Measurements from ENCODE around the gene RPS3. TPM values are rescaled to one million over a fixed set of nuclear protein-coding genes. Genes with fewer than 3 reads are reported as not detected.

The RPS3 gene
- total RNA-seq, 2 donors from 2014 or later, result 2,923 to 3,877 TPM

DNA sequence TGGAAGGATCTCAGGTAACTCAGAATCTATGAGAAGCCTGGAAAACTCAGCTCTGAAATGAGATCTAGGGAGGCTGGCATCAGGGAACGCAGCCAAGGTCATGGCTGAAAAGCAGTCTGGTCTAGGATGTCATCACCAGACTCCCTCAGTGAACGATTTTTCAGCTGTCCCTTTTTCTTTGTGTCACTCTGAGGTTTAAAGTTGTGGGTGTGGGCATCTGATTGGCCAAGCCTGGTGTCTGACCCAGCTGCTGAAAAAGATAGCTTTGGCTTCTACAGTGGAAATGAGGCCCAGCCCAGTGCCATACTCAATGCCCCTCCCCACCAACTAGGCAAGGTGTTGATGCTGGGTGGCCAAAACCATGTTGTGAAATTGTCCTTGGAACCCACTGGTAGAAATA lies 14.5 kb downstream of the RPS3 start:
- H3K9me3 Mint-ChIP-seq, result peaks cover 1% of the 10 kb centered on the region
- 93 to 100% methylated on average over 1 to 2 of the region's 2 CpGs for WGBS, 2 experiments (ENCODE audit: insufficient coverage in 1 of 2, insufficient read length in 1 of 2)
- no peaks in the 10 kb centered on the region for H3K27me3 Mint-ChIP-seq (ENCODE audit: insufficient read depth)
- Histone ChIP-seq H3K36me3 (ENCODE audit: control insufficient read depth, insufficient read depth, low read length) (peaks cover 41% of the 10 kb centered on the region), H3K27me3 (ENCODE audit: control insufficient read depth, insufficient read depth, low read length, poor library complexity, severe bottlenecking) (no peaks in the 10 kb centered on the region), H3K4me1 (ENCODE audit: control insufficient read depth, insufficient read depth, low read length) (no peaks in the 10 kb centered on the region), H3K27ac (ENCODE audit: low read depth, low read length) (no peak overlapping the region), H3K4me3 (ENCODE audit: low read length) (no peak overlapping the region), H3K9ac (ENCODE audit: extremely low read depth, low read length, poor library complexity, severe bottlenecking) (no peak overlapping the region), H3K9me3 (ENCODE audit: control insufficient read depth, low read length) (no peaks in the 10 kb centered on the region)
- no peak for TF ChIP-seq CTCF (conservative IDR thresholded peaks at IDR 0.05)
- no peak for DNase-seq
- peaks cover 51% of the 10 kb centered on the region for H3K36me3 Mint-ChIP-seq (ENCODE audit: low read depth)
- H3K27ac Mint-ChIP-seq, result no peak overlapping the region
- H3K4me1 Mint-ChIP-seq, result no peaks in the 10 kb centered on the region
- H3K4me3 Mint-ChIP-seq, result no peak overlapping the region

DNA sequence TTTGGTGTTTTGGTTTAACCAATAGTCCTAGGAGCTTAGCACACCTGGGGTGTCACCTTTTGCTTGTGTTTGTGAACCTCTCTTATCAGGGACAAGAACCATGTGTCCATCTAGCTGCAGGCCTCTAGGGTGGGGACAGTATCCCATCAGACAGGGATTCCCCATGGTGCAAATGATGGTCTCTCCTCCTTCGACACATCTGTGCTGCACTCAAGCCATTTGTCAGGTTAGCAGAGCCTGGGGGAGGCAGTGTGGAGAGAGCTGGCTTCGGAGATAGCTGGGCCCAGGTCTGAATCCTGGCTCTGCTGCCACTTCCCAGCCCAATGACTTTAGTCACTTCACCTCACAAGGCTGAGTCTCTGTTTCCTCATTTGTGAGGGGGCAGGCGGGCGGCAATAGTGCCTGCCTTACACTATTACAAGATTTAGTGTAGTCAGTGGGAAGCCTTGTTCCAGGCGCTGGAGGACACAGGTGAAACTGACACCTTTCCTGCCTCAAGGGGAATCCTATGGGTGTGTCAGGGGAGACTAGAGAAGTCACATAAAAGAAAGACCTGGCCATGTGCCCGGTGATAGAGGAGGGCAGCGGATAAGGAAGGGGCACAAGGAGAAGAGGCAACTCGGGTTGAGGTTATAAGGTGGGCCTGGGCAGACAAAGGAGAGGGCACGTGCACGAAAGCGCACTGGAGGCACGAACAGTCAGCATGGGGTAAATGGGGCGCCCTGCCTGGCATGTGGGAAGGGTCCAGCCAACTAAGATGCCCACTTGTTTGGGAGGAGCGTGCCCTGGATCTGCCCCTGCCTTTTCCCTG lies 21.1 kb downstream of the RPS3 start:
- Mint-ChIP-seq H3K36me3 (ENCODE audit: low read depth) (peaks cover 26% of the 10 kb centered on the region), H3K4me1 (peaks cover 11% of the 10 kb centered on the region), H3K9me3 (no peaks in the 10 kb centered on the region), H3K27me3 (ENCODE audit: insufficient read depth) (no peaks in the 10 kb centered on the region), H3K4me3 (no peak overlapping the region), H3K27ac (no peak overlapping the region)
- Histone ChIP-seq H3K9me3 (ENCODE audit: control insufficient read depth, low read length) (no peaks in the 10 kb centered on the region), H3K4me1 (ENCODE audit: control insufficient read depth, insufficient read depth, low read length) (no peaks in the 10 kb centered on the region), H3K27ac (ENCODE audit: low read depth, low read length) (peak overlapping the region; percentile 88), H3K4me3 (ENCODE audit: low read length) (no peak overlapping the region), H3K27me3 (ENCODE audit: control insufficient read depth, insufficient read depth, low read length, poor library complexity, severe bottlenecking) (no peaks in the 10 kb centered on the region), H3K36me3 (ENCODE audit: control insufficient read depth, insufficient read depth, low read length) (peaks cover 21% of the 10 kb centered on the region), H3K9ac (ENCODE audit: extremely low read depth, low read length, poor library complexity, severe bottlenecking) (no peak overlapping the region)
- no peak for TF ChIP-seq CTCF (conservative IDR thresholded peaks at IDR 0.05)
- WGBS, 2 experiments (ENCODE audit: insufficient coverage in 1 of 2, insufficient read length in 1 of 2), result 93 to 98% methylated on average over 13 to 14 of the region's 14 CpGs
- peak; percentile 51 for DNase-seq

- DNase-seq, result peak; percentile 52
- Histone ChIP-seq H3K27ac (ENCODE audit: low read depth, low read length) (peak overlapping the region; percentile 88), H3K9me3 (ENCODE audit: control insufficient read depth, low read length) (no peaks in the 10 kb centered on the region), H3K9ac (ENCODE audit: extremely low read depth, low read length, poor library complexity, severe bottlenecking) (no peak overlapping the region), H3K27me3 (ENCODE audit: control insufficient read depth, insufficient read depth, low read length, poor library complexity, severe bottlenecking) (no peaks in the 10 kb centered on the region), H3K4me1 (ENCODE audit: control insufficient read depth, insufficient read depth, low read length) (no peaks in the 10 kb centered on the region), H3K36me3 (ENCODE audit: control insufficient read depth, insufficient read depth, low read length) (peaks cover 18% of the 10 kb centered on the region), H3K4me3 (ENCODE audit: low read length) (no peak overlapping the region)
- Mint-ChIP-seq H3K27me3 (ENCODE audit: insufficient read depth) (peaks cover 3% of the 10 kb centered on the region), H3K27ac (no peak overlapping the region), H3K9me3 (no peaks in the 10 kb centered on the region), H3K4me3 (no peak overlapping the region), H3K36me3 (ENCODE audit: low read depth) (peaks cover 23% of the 10 kb centered on the region), H3K4me1 (peaks cover 11% of the 10 kb centered on the region)
- no peak for TF ChIP-seq CTCF (conservative IDR thresholded peaks at IDR 0.05)
- WGBS, 2 experiments (ENCODE audit: insufficient coverage in 1 of 2, insufficient read length in 1 of 2), result 93 to 100% methylated on average over 4 to 11 of the region's 11 CpGs
Measured at GRCh38 chr11:75421035-75421602, 21.8 kb downstream of the RPS3 start.

Measured in endodermal cell (in vitro differentiated cells).